ENCODE results near the gene ADRA2B.

- TF ChIP-seq POLR2A (IDR thresholded peaks at IDR 0.05) (no peak), CTCF (IDR thresholded peaks at IDR 0.05) (no peak), EP300 (IDR thresholded peaks at IDR 0.05) (no peak)
These were observed 30.6 kb downstream of the ADRA2B start for GRCh38 chr2:96085541-96086355.

All from gastroesophageal sphincter (tissue), 3 donors.